Testis (tissue), 2 donors: ENCODE results near the gene LRRC42.

Experiments
- POLR2A ChIP-seq: fragments of 450-650 bp; IDR thresholded peaks from one replicate; pipeline ENCODE4 v1.6.1; 2017; ENCODE audit warnings: antibody characterized with exemption, mild to moderate bottlenecking, moderate library complexity
- TF ChIP-seq, protein P1 (sequence below), 3 experiments: fragments of 450-650 bp in 2 of 3; fragments of 200-600 bp in 1 of 3; sonication (generic) in 1 of 3; IDR thresholded peaks; one replicate each; pipeline ENCODE4 v1.5.1; 2016 to 2019; ENCODE audit warnings: antibody characterized with exemption in 3 of 3, mild to moderate bottlenecking in 2 of 3, moderate library complexity in 1 of 3

DNA sequence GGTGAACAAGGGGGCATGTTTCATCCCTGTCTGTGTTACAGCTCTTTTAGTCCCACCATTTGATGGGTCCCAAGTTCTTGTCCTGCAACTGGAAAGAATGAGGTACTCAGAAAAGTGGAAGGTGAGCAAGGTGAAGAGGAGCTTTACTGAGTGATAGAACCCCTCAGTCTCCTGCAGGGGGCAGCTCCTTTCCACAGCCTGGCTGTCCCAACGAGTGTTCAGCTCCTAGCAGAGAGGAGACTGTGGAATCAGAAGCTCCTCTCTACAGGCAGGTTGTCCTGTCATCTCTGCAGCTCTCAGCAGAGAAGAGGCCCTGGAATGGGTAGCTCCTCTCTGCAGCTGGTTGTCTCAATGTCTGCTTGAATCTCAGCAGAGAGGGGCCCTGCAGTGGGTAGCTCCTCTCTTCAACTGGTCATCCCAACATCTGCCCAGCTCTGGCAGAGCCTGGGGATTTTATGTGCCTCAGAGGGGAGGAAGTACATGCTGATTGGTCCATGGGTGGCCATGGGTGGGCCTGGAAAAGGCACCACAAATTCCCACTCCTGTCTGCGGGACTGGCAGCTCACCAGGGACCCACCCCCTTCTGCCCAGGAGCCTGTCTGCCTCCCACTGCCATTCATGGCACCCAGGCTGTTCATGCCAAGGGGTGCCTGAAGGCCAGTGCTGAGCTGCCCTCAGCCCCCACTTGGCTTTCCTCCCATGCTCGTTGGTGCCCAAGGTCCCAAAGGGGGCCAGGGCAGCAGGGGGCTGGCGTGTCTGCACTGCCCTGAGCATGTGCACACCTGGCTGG, 46.1 kb downstream of the LRRC42 start:
- TF ChIP-seq, protein P1, sequence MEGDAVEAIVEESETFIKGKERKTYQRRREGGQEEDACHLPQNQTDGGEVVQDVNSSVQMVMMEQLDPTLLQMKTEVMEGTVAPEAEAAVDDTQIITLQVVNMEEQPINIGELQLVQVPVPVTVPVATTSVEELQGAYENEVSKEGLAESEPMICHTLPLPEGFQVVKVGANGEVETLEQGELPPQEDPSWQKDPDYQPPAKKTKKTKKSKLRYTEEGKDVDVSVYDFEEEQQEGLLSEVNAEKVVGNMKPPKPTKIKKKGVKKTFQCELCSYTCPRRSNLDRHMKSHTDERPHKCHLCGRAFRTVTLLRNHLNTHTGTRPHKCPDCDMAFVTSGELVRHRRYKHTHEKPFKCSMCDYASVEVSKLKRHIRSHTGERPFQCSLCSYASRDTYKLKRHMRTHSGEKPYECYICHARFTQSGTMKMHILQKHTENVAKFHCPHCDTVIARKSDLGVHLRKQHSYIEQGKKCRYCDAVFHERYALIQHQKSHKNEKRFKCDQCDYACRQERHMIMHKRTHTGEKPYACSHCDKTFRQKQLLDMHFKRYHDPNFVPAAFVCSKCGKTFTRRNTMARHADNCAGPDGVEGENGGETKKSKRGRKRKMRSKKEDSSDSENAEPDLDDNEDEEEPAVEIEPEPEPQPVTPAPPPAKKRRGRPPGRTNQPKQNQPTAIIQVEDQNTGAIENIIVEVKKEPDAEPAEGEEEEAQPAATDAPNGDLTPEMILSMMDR (IDR thresholded peaks at IDR 0.05), result no peak
- no peak for TF ChIP-seq POLR2A
